WTC11 (cell line): ENCODE results near the gene MUC3A.

ENCODE experiments used
- HMGA2 ChIP-seq: fragments of 250-450 bp; sonication (Bioruptor Pico); IDR thresholded peaks from 2 replicates; pipeline ENCODE4 v1.4.0; 2021; ENCODE audit warnings: mild to moderate bottlenecking, moderate library complexity
- TF ChIP-seq, protein P1 (sequence below): fragments of 200-600 bp; IDR thresholded peaks from 2 replicates; pipeline ENCODE4 v1.8.0; 2022; ENCODE audit warnings: antibody characterized with exemption

DNA sequence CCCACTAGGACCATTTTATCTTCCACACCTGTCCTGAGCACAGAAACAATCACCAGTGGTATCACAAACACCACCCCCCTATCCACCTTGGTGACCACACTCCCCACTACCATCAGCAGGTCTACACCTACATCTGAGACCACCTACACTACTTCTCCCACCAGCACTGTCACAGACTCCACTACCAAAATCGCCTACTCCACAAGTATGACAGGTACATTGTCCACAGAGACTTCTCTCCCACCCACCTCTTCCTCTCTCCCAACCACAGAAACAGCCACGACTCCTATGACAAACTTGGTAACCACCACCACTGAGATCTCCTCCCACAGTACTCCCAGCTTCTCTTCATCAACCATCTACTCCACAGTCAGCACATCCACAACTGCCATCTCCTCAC, 3.3 kb downstream of the MUC3A start:
- TF ChIP-seq, protein P1, sequence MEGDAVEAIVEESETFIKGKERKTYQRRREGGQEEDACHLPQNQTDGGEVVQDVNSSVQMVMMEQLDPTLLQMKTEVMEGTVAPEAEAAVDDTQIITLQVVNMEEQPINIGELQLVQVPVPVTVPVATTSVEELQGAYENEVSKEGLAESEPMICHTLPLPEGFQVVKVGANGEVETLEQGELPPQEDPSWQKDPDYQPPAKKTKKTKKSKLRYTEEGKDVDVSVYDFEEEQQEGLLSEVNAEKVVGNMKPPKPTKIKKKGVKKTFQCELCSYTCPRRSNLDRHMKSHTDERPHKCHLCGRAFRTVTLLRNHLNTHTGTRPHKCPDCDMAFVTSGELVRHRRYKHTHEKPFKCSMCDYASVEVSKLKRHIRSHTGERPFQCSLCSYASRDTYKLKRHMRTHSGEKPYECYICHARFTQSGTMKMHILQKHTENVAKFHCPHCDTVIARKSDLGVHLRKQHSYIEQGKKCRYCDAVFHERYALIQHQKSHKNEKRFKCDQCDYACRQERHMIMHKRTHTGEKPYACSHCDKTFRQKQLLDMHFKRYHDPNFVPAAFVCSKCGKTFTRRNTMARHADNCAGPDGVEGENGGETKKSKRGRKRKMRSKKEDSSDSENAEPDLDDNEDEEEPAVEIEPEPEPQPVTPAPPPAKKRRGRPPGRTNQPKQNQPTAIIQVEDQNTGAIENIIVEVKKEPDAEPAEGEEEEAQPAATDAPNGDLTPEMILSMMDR = no peak
- TF ChIP-seq HMGA2 (CRISPR knock-in tag) = no peak
